KMS-11 (cell line): ENCODE results near the gene SPPL2B.

Source experiments
- H2AFZ ChIP-seq: fragments of 200-600 bp; sonication (generic); 2 replicates; pipeline ENCODE4 v1.6.1; 2016; ENCODE audit warnings: antibody characterized with exemption, mixed run types, low read depth
- H3K27ac ChIP-seq: fragments of 200-600 bp; sonication (generic); 2 replicates; pipeline ENCODE4 v1.6.1; 2016; ENCODE audit warnings: mild to moderate bottlenecking, mixed run types
- H3K27me3 ChIP-seq: fragments of 200-600 bp; sonication (generic); 2 replicates; pipeline ENCODE4 v1.6.1; 2017; ENCODE audit warnings: mild to moderate bottlenecking, low read depth, mixed run types, moderate library complexity; ENCODE audit not compliant: insufficient read depth
- H3K36me3 ChIP-seq: fragments of 200-600 bp; sonication (generic); 2 replicates; pipeline ENCODE4 v1.6.1; 2017; ENCODE audit warnings: mild to moderate bottlenecking, mixed run types; ENCODE audit not compliant: insufficient read depth
- H3K4me1 ChIP-seq: fragments of 200-600 bp; sonication (generic); 2 replicates; pipeline ENCODE4 v1.6.1; 2016; ENCODE audit warnings: mild to moderate bottlenecking, low read depth, mixed run types; ENCODE audit not compliant: poor library complexity, severe bottlenecking
- H3K4me2 ChIP-seq: fragments of 200-600 bp; sonication (generic); 2 replicates; pipeline ENCODE4 v1.7.0; 2016; ENCODE audit warnings: mild to moderate bottlenecking, mixed run types
- H3K4me3 ChIP-seq: fragments of 200-600 bp; sonication (generic); IDR thresholded peaks from 2 replicates; pipeline ENCODE4 v1.6.1; 2017; ENCODE audit warnings: low read depth, low read length, mixed read lengths; ENCODE audit not compliant: insufficient read depth
- H3K79me2 ChIP-seq: fragments of 200-600 bp; sonication (generic); 2 replicates; pipeline ENCODE4 v1.6.1; 2016; ENCODE audit warnings: low read depth, mixed run types; ENCODE audit not compliant: insufficient read depth
- H3K9ac ChIP-seq: fragments of 200-600 bp; sonication (generic); 2 replicates; pipeline ENCODE4 v1.6.1; 2016; ENCODE audit warnings: mild to moderate bottlenecking, mixed run types
- H4K20me1 ChIP-seq: fragments of 200-600 bp; sonication (generic); 2 replicates; pipeline ENCODE4 v1.6.1; 2016; ENCODE audit warnings: mild to moderate bottlenecking, mixed run types; ENCODE audit not compliant: insufficient read depth
- CTCF ChIP-seq: fragments of 200-600 bp; sonication (generic); conservative IDR thresholded peaks from 2 replicates; pipeline ENCODE4 v1.6.1; 2017; ENCODE audit warnings: low read depth, mild to moderate bottlenecking, antibody characterized with exemption, low read length, moderate library complexity, mixed read lengths

SPPL2B gene

GRCh38 chr19:2291185-2291751 lies 37.2 kb upstream of the SPPL2B start:
- Histone ChIP-seq H3K4me3 (no peak overlapping the region), H3K36me3 (no peaks in the 10 kb centered on the region), H3K4me2 (no peak overlapping the region), H3K27me3 (no peaks in the 10 kb centered on the region; the same call in 1 of the 2 replicates), H4K20me1 (no peaks in the 10 kb centered on the region), H2AFZ (no peak overlapping the region), H3K9ac (no peak overlapping the region), H3K4me1 (peaks cover 7% of the 10 kb centered on the region), H3K79me2 (no peaks in the 10 kb centered on the region), H3K27ac (no peak overlapping the region)
- no peak for TF ChIP-seq CTCF

- H3K27ac ChIP-seq: no peak overlapping the region
- no peak for TF ChIP-seq CTCF
- H3K9ac ChIP-seq: no peak overlapping the region
- H3K4me3 ChIP-seq: no peak overlapping the region
- no peaks in the 10 kb centered on the region for H4K20me1 ChIP-seq
- H3K27me3 ChIP-seq: no peaks in the 10 kb centered on the region; the same call in 1 of the 2 replicates
- no peaks in the 10 kb centered on the region for H3K36me3 ChIP-seq
- H3K4me2 ChIP-seq: no peak overlapping the region
- no peaks in the 10 kb centered on the region for H3K4me1 ChIP-seq
- H3K79me2 ChIP-seq: no peaks in the 10 kb centered on the region
- H2AFZ ChIP-seq: no peak overlapping the region
Measured at GRCh38 chr19:2294687-2295335, 33.7 kb upstream of the SPPL2B start.

- H3K9ac ChIP-seq: no peak overlapping the region
- no peaks in the 10 kb centered on the region for H3K36me3 ChIP-seq
- no peak overlapping the region for H3K27ac ChIP-seq
- no peak overlapping the region for H3K4me3 ChIP-seq
- no peaks in the 10 kb centered on the region for H4K20me1 ChIP-seq
- H3K27me3 ChIP-seq: no peaks in the 10 kb centered on the region; the same call in 1 of the 2 replicates
- H3K4me1 ChIP-seq: no peaks in the 10 kb centered on the region
- no peak for TF ChIP-seq CTCF
- H3K4me2 ChIP-seq: no peak overlapping the region
- H2AFZ ChIP-seq: no peak overlapping the region
- no peaks in the 10 kb centered on the region for H3K79me2 ChIP-seq
Measured at GRCh38 chr19:2296141-2296540, 32.3 kb upstream of the SPPL2B start.

GRCh38 chr19:2300533-2300932 lies 28.0 kb upstream of the SPPL2B start:
- no peaks in the 10 kb centered on the region for H4K20me1 ChIP-seq
- H3K9ac ChIP-seq: no peak overlapping the region
- no peak overlapping the region for H3K4me3 ChIP-seq
- no peak overlapping the region for H2AFZ ChIP-seq
- no peaks in the 10 kb centered on the region for H3K36me3 ChIP-seq
- no peak for TF ChIP-seq CTCF
- no peaks in the 10 kb centered on the region for H3K4me1 ChIP-seq
- H3K27ac ChIP-seq: no peak overlapping the region
- H3K27me3 ChIP-seq: no peaks in the 10 kb centered on the region; the same call in 1 of the 2 replicates
- H3K79me2 ChIP-seq: no peaks in the 10 kb centered on the region
- H3K4me2 ChIP-seq: no peak overlapping the region
